Dedifferentiated amniotic fluid mesenchymal stem cell (primary cell): ENCODE measurements around the gene ACBD4.

ENCODE experiments used
- DNase-seq: peaks from one replicate; pipeline ENCODE4 v3.0.0-alpha.2; 2016; ENCODE audit errors: extremely low spot score

The ACBD4 gene

GRCh38 chr17:45136846-45137560, 1.5 kb downstream of the ACBD4 start:
- no peak for DNase-seq

- DNase-seq, result no peak
Measured at GRCh38 chr17:45137561-45138305, 2.2 kb downstream of the ACBD4 start.

GRCh38 chr17:45138911-45139532, 3.5 kb downstream of the ACBD4 start:
- DNase-seq, result no peak

GRCh38 chr17:45139533-45139920, 4.0 kb downstream of the ACBD4 start:
- DNase-seq, result no peak

- DNase-seq, result no peak
Measured at GRCh38 chr17:45143094-45143670, 7.7 kb downstream of the ACBD4 start.

GRCh38 chr17:45143767-45144198, 8.3 kb downstream of the ACBD4 start:
- peak; percentile 62 for DNase-seq

GRCh38 chr17:45144199-45145034, 8.9 kb downstream of the ACBD4 start:
- no peak for DNase-seq

GRCh38 chr17:45145035-45145389, 9.5 kb downstream of the ACBD4 start:
- DNase-seq, result no peak

GRCh38 chr17:45146166-45146565, 10.7 kb downstream of the ACBD4 start:
- DNase-seq, result no peak

- no peak for DNase-seq
Measured at GRCh38 chr17:45146592-45146889, 11.1 kb downstream of the ACBD4 start.

- DNase-seq, result peak; percentile 49
Measured at GRCh38 chr17:45146890-45147580, 11.5 kb downstream of the ACBD4 start.

GRCh38 chr17:45147581-45148182, 12.2 kb downstream of the ACBD4 start:
- peak; percentile 94 for DNase-seq

GRCh38 chr17:45148183-45149036, 12.9 kb downstream of the ACBD4 start, which contains the start of gene HEXIM1:
HEXIM1 (plus strand) TSS chr17:45148475; CDS start chr17:45149191, 716 bp downstream.
- peak; percentile 99 for DNase-seq

GRCh38 chr17:45149037-45149668, 13.7 kb downstream of the ACBD4 start:
- DNase-seq, result peak; percentile 79

- peak; percentile 22 for DNase-seq
Measured at GRCh38 chr17:45149669-45150664, 14.5 kb downstream of the ACBD4 start.

GRCh38 chr17:45150911-45151809, 15.7 kb downstream of the ACBD4 start:
- no peak for DNase-seq

GRCh38 chr17:45155029-45155428, 19.5 kb downstream of the ACBD4 start:
- DNase-seq, result no peak
